Fibroblast of skin of right quadriceps (primary cell): Measurements from ENCODE around the gene ZBTB47.

Source experiments
- DNase-seq: peaks from one replicate; pipeline ENCODE4 v3.0.0-alpha.2; 2013

Gene ZBTB47

DNA sequence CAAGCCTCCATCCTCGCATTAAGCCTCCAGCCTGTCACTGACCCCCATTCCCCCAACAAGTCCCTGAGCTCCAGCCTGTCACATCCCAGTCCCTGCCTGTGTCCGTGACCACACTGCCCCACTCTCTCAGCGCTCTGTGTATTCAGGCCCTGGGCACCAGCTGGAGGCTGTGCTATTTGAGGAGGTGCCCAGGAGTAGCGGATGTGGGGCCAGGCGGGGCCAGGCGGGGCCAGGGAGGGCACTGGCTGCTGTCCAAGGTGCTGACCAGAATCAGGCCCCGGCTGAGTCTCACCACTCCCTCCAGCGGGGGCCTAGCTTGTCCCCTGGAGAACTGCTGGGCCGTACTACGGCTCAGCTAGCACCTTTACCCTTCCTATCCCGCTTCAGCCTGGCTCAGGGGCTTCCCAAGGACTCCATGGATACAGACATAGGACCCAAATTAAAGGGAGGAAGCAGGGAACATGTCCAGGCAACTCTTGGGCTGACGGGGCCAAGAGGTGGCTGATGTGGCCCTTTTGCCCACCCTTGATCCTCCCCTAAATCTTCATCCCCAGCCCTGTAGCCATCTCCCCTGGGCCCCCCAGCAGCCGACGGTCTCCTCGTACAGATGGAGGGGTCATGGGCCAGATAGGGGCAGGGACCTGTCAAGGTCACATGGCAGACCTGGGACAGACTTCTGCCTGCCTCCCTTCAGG is 48.0 kb downstream of the ZBTB47 start:
- peak; percentile 21 for DNase-seq

DNA sequence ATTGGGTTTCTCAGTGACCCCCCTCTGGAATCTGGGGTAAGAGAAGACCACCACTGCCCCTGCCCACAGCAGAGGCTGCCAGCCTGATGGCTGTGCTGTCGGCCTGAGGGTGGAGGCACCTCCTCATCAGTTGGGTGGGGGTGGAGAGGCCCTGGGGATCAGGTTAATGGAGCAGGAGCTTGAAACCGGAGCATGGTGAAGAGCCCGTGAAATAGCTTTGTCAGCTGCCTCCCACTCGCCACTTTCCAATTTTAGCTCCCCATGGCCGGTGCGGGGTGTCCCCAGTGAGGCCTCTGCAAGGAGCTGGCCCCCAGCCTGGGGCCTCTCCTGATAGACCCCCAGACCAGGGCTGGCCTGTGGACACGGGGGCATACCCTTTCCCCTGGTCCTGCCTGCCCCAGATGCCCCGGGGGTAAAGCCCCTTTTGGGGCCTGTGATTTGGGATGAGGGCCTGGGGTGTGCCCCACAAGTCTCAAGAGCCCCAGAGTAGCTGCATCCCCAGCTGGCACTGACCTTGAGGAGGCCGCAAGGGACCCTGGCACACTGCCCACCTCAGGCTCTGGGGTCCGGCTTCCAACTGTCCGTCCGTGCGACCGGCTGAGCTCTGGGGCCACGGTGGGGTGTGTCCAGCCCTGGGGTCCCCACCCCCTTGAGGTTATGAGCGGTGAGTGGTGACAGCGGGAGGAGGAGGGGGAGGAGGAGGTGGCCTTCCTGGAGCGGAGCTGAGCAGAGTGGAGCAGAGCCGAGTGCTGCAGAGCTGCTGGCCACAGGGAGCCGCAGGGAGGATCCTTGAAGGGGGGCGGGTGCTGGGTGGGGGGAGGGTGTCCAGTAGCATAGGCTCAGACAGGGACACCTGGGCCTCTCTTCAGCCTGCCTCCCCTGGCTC is 48.8 kb downstream of the ZBTB47 start, which contains the start of gene HHATL:
HHATL (minus strand) TSS at position 733 of the 886 bp plus-strand sequence. CDS start 1,972 bp downstream, outside the sequence.
- no peak for DNase-seq

DNA sequence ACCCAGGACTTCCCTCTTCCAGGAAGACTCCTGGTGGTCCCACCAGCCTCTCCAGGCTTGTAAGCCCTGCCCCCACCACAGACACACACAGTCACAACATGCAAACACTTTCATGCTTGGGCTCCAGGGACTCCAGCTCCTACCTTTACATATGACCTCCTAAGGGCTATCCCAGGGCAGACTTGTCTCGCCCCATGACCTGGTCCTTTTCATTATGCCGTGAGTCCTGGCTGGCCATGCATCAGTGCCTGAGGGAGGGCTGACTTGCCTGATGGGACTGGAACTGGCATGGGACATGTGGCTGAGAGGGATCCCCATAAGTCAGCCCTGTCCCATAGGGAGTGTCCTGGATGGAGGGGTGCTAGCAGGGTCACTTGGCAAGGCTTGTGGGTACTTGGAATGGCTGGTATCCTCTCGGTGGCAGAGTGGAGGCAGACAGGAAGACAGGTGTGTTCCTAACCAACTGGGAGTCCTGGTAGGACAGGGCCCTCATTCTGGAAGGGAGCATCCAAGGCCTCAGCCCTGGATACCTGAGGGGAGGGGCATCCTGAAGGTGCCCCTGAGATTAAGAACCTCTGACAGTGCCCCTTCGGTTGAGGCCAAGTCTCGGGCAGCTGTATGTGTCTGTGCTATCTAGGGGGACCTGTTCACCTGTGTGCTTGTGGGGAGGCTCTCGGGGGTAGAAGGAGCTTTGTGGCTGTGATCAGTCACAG is 49.6 kb downstream of the ZBTB47 start:
- no peak for DNase-seq

DNA sequence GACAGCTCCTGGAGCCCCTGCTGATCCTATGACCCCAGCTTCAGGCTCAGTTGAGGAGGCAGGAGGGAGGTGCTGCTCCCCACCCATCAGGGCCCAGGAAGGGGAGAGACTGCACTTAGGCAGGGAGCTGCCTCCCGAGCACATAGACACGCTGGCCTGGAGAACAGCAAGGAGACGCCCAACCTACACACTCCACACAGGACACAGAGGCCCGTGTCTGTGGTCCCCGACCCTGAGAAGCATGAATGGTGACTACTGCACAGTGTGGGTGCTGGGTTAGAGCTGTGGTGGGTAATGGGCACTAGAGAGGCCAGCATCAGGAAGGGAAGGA is 50.2 kb downstream of the ZBTB47 start:
- no peak for DNase-seq

DNA sequence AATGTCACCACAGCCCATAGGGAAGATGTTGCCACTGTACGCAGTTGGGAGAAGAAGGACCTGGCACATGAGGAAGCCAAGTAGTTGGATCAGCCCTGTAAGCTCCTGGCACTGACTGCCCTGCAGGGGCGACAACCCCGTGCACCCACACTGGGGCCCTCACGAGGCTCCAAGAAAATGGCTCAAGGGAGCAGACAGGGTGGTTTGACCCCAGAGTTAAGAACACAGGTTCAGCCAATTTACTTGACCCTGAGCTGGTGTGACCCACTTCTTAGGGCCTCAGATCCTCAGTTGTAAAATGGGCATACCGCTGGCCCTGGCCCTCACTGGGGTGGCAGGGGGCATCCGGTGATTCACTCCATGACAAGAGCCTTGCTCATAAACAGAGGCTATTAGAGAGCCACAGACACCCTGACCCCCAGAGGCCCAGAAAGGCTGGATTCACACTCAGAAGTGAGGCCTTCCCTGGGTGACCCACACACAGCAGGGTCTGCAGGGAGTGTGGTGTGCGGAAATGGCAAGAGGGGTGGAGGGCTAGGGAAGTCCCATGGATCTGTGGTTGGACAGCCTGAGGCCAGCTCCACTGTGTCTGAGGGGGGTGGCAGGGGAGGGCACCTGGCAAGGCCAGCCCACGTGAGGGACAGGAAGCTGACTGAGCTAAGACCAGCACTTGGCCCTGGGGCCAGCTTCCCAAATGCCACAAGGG is 50.8 kb downstream of the ZBTB47 start:
- DNase-seq: no peak

DNA sequence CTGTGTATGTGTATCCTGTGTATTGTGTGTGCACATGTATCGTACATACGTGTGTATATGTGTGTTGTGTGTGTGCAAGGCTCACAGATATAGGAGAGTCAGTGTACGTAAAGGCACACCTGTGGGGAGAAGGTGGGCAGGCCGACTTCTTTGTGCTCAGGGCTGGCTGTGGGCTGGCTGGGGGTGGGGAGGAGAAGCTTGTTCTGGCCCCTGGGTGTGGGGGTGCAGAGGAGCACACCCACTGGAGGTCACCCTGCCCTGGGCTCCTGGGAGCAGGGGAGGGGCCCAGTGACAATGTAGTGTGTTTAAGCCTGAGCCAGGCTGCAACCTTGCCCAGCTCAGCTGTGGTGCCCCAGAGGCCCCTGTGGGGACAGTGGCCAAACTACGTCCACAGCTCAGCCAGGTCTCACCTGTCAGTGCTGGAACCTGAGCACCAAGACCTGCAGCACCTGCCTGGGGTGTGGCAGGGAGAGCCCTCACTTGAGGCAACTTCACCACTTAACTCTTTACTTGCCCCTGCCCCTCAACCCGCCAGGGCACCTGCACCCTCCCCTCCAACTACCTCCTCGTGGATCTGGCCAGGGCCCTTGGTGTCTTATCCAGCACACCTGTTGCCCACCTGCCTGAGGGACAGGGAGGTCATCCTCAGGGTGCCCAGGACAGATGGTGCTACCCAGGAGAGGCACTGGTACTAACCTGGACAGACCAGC is 51.7 kb downstream of the ZBTB47 start:
- no peak for DNase-seq

DNA sequence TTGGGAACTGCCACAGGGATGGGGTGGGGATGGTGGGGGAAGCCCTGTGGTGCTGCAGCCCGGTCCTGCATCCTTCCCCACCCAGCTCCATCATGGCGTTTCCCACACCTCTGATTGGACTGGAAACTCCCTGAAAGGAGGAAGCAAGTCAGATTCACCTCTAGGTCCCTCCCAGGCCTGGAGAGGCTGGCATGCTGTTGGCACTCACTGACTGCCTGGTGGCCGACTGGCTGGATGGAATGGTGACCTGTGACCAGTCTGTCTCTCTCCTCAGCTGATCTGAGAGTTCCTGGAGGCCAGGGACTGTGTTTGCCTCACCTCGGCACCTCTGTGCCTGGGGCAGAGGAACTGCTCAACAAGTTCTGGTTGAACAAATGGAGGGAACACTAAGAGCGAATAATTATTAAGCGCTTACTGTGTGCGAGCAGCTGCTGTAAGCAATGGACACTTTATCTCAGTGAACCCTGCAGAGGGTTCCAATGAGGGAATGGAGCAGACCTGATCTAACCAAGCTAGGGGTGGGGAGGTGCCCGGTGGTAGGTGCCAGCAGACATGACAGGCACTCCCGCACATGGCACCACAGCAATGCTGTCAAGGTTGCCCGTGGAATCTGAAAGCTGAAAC is 52.6 kb downstream of the ZBTB47 start:
- DNase-seq: no peak

DNA sequence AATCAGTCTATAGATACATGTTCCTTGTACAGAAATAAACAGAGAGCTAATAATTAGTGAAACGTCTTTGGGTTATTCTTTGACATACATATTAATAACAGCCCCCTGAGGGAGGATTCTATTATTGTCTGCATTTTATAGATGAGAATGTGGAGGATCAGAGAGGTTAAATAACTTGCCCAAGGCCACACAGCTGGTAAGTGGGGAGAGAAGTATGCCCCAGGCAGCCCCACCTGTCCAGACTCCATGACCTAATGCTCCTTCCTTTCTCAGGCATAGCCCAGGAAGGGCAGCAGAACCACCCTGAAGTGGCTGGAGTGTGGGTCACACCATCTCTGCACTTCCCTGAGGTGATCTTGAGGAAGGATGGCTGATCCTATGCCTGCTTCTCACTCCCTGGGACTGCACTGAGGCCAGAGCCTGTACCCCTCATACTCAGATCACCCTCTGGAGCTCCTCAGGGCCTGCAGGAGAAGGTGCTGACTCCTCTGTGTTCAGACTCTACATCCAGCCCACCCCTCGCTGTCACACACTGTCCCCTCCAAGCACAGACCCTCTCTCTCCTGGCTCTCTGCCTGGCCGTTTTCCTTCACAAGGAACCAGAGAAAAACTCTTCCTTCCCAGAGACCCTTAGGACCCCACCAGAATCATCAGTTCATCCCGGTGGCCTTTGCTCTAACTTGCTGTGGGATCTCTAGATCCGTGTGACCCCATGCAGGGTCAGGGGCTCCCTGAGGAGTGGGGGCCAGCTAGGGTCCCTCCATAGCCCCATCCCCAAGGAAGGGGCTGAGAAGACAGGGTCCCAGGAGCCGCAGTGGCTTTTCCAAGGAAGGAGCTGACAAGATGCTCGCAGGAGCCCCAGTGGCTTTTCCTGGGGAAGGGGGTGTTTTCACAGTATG is 53.5 kb downstream of the ZBTB47 start:
- no peak for DNase-seq

DNA sequence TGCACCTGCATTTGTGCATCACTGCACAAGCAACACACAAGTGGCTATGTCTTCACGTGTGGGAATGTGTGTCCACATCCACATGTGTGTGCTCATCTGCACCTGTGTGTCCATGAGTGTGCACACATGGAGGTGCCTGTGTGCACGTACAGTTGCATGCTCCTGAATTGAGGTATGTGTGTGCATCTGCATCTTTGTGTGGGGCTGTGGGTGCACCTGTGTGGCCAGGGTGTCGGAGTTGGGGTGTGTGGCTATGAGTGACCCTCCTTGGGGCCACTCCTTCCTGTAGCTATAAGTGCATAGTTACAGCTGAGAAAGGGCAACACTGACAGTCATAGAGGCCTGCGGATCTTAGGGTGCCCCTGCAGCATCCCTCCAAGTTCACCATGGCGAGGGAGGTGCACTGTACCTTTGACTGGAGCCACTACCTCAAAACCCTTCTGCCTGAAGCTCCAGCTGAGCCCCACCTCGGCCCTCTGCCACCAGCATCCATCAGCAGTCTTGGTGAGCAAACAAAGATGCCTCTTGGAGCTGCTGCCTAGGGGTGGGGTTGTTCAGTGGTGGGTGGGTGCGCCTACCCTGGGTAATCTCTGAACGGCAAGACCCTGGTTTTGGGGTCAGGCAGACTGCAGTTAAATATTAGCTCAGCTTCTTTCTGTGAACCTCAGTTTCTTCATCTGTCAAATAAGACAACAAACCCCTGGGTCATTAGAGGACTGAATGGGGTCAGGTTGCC is 54.3 kb downstream of the ZBTB47 start:
- no peak for DNase-seq

DNA sequence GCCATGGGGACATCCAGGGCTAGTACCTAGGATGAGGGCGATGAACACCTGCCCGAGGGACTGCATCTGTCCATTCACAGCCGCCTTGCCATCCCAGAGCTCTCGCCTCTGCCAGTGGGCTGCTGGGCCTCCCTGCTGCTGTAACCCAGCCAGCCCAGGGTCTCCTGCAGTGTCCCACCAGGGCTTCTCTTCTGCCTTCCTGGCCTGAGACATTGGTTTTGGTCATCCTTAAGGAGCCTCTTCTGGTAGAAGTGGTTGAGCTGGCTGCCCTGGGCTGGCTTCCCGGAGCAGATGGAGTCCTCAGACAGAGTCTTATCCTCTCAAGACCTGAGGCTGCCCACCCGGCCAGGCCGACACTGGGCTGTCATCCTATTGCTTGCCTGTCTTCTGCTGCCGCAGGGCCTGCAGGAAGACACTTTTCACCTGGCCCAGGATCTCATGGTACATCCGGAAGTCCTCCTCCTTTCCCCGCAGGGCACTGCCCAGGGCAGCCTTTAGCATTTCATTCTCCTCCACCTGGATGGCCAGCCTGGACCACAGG is 55.2 kb downstream of the ZBTB47 start:
- no peak for DNase-seq

DNA sequence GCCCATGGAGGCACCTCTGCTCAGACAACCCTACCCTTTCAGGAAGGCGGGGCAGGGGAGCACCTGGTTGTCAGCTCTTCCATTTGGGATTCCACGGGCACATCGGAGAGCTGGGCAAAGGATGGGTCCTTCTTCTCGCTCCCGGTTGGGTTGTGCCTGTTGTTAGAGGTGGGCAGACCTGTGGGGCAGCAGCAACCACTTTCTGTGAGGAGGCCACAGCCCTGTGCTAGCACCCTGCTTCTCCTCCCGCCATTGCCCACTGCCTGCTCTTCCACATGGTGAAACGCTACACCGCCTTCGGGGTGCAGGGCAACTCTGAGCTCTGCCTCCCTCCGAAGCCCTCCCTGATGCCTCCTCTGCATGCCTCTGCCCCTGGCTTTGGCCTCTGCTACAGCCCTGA is 56.1 kb downstream of the ZBTB47 start:
- no peak for DNase-seq

DNA sequence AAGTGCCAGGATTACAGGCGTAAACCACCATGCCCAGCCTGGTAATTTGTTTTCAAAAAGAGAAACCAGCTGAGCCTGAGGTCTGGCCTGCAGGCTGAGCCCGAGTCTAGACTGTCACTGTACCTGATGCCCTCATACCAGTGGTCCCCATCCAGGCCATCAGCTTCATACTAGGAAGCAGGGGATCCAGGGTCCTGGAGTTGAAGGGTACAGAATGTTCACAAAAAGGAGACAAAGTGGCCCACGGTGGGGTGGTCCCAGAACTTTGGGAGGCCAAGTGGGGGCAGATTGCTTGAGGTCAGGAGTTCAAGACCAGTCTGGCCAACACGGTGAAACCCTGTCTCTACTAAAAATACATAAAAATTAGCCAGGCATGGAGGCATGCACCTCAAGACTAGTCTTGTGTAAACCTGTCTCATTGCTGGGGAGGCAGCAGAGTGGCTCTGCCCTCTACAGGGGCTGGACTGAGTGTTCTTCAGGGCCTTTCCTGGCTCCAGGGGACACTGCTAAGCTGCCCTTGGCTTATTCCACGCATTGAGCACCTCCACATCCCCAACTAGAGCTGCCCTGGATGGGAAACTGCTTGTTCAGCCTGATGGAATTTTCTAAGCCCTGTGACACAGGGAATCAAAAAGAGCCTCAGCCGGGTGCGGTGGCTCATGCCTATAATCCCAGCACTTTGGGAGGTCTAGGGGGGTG is 57.0 kb downstream of the ZBTB47 start:
- no peak for DNase-seq

DNA sequence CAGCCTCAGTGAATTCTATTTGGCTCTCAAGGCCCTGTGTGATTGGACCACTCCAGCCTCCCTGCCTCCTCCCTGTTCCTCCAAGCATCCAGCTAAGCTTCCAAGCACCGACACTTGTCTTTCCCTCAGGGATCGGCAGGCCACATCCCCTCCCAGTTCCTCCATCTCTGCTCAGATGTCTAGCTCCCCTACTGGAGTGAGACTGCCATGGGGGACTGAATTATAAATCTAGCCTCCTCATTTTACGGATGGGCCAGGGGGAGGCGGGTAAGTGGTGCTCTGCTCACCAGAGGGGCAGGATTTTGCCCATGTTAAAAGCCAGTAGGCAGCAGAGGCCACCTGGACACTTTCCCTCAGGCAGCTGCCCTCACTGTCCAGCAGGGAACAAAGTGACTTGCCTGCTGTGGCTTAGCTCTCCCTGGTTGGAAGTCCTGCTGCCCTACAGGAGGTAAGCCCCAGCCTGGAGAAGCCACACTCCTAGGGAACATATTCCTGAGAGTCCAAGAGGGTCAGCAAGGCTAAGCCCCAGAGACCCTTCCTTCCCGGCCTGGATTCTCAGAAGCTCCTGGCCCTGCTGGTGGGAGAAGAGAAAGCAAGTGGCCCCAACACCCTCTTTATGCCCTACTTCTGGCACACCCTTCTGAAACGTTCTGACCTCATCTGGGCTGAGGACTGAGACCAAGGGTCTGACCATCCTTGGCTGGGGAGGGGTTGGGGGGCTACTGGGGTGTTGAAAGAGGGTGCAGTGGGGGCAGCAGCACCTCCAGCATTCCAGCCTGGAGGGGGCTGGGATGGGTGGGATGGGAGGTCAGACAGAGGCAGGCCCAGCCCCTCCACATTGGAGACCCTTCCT is 58.2 kb downstream of the ZBTB47 start:
- no peak for DNase-seq

DNA sequence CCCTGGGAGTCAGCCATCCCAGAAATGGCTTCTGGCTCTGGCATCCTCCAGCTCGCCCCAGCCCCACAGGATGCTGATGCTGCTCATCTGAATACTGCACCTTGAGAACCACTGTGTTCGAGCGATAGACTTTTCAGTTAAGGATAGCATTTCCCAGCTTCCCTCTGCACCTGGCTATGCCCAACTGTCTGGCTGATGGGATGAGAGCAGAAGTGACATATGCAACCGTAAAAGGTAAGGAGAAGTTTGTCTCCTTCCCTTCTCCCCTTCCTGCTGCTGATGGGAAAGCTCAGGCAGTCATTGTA is 58.8 kb downstream of the ZBTB47 start:
- DNase-seq: no peak

DNA sequence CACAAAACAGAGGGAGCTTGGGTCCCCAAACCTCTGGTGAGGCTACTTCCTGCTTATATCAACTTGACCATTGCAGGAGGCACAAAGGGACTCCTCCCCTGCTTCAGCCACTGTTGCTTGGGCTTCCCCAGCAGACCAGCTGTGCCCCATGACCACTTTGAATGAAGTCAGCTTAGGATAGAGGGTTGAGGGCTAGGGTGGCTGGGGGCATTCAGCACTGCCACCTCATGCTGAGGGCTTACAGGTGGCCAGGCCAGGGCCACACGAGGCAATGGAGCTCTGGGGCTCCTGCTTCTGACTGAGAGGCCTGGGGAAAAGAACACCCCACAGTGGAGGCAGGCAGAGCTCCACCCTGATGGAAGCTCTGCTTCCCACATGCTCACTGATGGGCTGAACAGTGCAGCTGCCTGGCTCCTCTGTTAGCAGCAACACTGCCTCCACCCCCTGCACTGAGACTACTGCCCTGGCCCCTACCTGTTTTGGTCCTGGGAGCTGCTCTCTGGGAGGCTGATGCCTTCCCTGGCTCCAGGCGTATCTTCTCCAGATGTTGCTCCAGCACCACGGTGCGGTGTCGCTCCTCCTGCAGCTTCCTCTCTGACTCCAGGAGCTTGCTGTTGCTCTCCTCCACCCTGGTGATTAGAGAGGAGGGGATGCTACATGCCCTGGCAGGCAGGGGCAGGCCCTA is 59.3 kb downstream of the ZBTB47 start:
- no peak for DNase-seq

DNA sequence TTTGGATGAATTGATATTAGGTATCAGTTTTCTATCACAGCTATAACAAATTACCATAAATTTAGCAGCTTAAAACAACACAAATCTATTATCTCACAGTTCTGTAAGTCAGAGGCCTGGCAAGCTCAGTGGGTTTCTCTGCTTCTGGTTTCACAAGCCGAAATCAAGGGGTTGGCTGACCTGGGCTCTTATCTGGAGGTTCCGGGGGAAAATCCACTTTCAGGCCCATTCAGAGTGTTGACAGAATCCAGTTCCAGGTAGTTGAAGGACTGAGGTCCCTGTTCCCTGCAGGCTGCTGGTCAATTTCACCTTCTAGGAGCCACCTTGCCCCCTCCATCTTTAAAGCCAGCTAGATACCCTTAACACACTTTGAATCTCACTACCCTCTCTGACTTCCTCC is 60.2 kb downstream of the ZBTB47 start:
- DNase-seq: no peak

DNA sequence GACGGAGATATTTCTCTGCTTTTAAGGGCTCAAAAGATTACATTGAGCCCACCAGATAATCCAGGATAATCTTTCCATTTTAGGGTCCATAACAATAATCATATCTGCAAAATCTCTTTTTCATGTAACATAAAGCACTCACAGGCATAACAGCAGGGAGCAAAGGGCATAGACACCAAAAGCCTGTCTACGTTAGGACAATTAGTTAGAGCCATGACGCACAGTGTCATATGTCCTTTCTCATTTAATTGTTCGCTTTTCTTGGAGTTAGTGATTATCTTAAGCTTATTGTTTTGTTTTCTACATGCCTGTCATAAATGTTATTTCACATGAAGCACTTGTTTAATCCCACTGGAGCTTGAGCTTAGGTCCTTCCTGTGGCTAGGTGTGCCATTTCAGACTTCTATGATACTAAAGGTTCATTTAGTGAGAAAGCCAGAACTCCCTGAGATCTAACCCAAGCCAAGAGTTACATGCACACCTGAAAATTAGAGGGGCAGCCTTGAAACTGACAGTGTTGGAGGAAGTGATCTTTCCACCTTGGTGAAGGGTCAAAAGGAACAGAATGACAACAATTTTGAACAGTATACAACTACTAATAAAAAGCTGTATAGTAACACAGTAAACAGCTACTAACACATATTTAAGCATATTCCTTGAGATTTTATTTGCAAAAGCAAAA is 60.8 kb downstream of the ZBTB47 start:
- no peak for DNase-seq
